Mesendoderm (in vitro differentiated cells): ENCODE results near the gene SAA1.
"Not testable (repeated sequence)": the region's sequence is repeated elsewhere in the genome, so short reads cannot be mapped to it uniquely, and the experiment has no call there.

Experiments
- DNase-seq: peaks from one replicate; pipeline ENCODE4 v3.0.0; 2013
- H2AK5ac ChIP-seq: 2 replicates; pipeline ENCODE4 v1.6.1; 2013; ENCODE audit warnings: low read length, inconsistent platforms
- H2BK120ac ChIP-seq: 2 replicates; pipeline ENCODE4 v1.6.1; 2013; ENCODE audit warnings: low read depth, mild to moderate bottlenecking, low read length, moderate library complexity, mixed read lengths
- H2BK15ac ChIP-seq: replicated peaks from 2 replicates; pipeline ENCODE4 v1.6.1; 2013; ENCODE audit warnings: low read depth, mild to moderate bottlenecking, moderate library complexity
- H2BK5ac ChIP-seq: 2 replicates; pipeline ENCODE4 v1.6.1; 2013; ENCODE audit warnings: low read length, inconsistent platforms
- H3K18ac ChIP-seq: 2 replicates; pipeline ENCODE4 v1.6.1; 2013; ENCODE audit warnings: mild to moderate bottlenecking, low read length, mixed read lengths
- H3K23ac ChIP-seq: one replicate; pipeline ENCODE4 v1.6.1; 2013; ENCODE audit warnings: low read length
- H3K27ac ChIP-seq: 2 replicates; pipeline ENCODE4 v1.5.1; 2013; ENCODE audit warnings: low read depth, mild to moderate bottlenecking, inconsistent platforms, low read length, moderate library complexity
- H3K27me3 ChIP-seq: 2 replicates; pipeline ENCODE4 v1.6.1; 2013; ENCODE audit warnings: low read length, control low read depth, mild to moderate bottlenecking, inconsistent platforms; ENCODE audit not compliant: insufficient read depth, poor library complexity
- H3K36me3 ChIP-seq: 2 replicates; pipeline ENCODE4 v1.6.1; 2013; ENCODE audit warnings: low read length, inconsistent platforms; ENCODE audit not compliant: control insufficient read depth, insufficient read depth
- H3K4ac ChIP-seq: one replicate; pipeline ENCODE4 v1.6.1; 2013; ENCODE audit warnings: low read depth, mild to moderate bottlenecking, low read length, moderate library complexity
- H3K4me1 ChIP-seq: 2 replicates; pipeline ENCODE4 v1.6.1; 2013; ENCODE audit warnings: low read depth, low read length, inconsistent platforms; ENCODE audit not compliant: control insufficient read depth
- H3K4me2 ChIP-seq: 2 replicates; pipeline ENCODE4 v1.6.1; 2013; ENCODE audit warnings: low read length
- H3K4me3 ChIP-seq: 2 replicates; pipeline ENCODE4 v1.5.1; 2013; ENCODE audit warnings: mild to moderate bottlenecking, low read length
- H3K56ac ChIP-seq: one replicate; pipeline ENCODE4 v1.6.1; 2013; ENCODE audit warnings: low read length
- H3K79me1 ChIP-seq: 2 replicates; pipeline ENCODE4 v1.6.1; 2013; ENCODE audit warnings: low read length, inconsistent platforms
- H3K79me2 ChIP-seq: 2 replicates; pipeline ENCODE4 v1.6.1; 2013; ENCODE audit warnings: mild to moderate bottlenecking, low read length; ENCODE audit not compliant: control insufficient read depth, insufficient read depth
- H3K9ac ChIP-seq: 2 replicates; pipeline ENCODE4 v1.6.1; 2013; ENCODE audit warnings: low read length, inconsistent platforms
- H4K5ac ChIP-seq: one replicate; pipeline ENCODE4 v1.6.1; 2013; ENCODE audit warnings: low read length
- H4K8ac ChIP-seq: one replicate; pipeline ENCODE4 v1.6.1; 2013; ENCODE audit warnings: low read depth, mild to moderate bottlenecking, control low read depth, low read length, moderate library complexity
- WGBS: extraction: QIAGEN DNeasy Blood & Tissue Kit; methylation state at CpG from one replicate; pipeline ENCODE4 v1.1.7; 2013; ENCODE audit warnings: low lambda C conversion rate, missing lambda C conversion rate; ENCODE audit not compliant: insufficient coverage; ENCODE audit errors: extremely low coverage; 5-methylcytosine and 5-hydroxymethylcytosine counted together

SAA1 gene

DNA sequence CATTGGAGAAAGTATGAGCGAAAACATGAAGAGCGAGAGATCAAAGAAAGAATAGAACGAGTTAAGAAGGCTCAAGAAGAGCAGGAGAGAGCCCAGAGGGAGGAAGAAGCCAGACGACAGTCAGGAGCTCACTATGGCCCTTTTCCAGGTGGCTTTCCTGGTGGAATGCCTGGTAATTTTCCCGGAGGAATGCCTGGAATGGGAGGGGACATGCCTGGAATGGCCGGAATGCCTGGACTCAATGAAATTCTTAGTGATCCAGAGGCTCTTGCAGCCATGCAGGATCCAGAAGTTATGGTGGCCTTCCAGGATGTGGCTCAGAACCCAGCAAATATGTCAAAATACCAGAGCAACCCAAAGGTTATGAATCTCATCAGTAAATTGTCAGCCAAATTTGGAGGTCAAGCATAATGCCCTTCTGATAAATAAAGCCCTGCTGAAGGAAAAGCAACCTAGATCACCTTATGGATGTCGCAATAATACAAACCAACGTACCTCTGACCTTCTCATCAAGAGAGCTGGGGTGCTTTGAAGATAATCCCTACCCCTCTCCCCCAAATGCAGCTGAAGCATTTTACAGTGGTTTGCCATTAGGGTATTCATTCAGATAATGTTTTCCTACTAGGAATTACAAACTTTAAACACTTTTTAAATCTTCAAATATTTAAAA, 3.2 kb upstream of the SAA1 start:
- H2BK120ac ChIP-seq, H3K4me1 ChIP-seq, H3K27ac ChIP-seq, H3K79me2 ChIP-seq, H3K18ac ChIP-seq, H3K23ac ChIP-seq, H3K4me3 ChIP-seq, H3K4ac ChIP-seq, H3K79me1 ChIP-seq, H4K8ac ChIP-seq, H3K56ac ChIP-seq, H2AK5ac ChIP-seq, H3K9ac ChIP-seq, H3K36me3 ChIP-seq, H2BK15ac ChIP-seq, H3K4me2 ChIP-seq, H3K27me3 ChIP-seq, H4K5ac ChIP-seq, H2BK5ac ChIP-seq: not testable (repeated sequence)
- no CpG with 5 or more reads among the region's 8 CpGs for WGBS
- DNase-seq: peak; percentile 85

DNA sequence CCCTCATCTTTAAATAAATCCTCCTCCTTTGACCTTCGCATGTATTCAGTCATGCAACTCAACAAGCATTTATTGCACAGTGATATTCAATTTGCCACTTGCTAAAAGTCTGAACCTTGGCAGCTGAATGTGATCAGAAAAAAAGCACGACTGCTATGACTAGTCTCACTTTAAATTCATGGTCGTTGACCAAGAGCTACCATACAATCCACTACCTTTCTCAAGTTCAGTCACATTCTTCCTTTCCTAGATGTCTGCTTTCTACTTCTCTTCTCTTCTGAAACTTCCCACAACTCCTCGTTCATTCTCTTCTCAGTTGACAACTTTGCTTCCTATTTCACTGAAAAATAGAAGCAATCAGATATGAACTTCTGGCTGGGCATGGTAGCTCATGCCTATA, 2.0 kb upstream of the SAA1 start:
- Histone ChIP-seq H2BK5ac (no peak overlapping the region), H2BK15ac (no peak overlapping the region), H3K27ac (no peak overlapping the region), H2BK120ac (no peak overlapping the region), H3K4me2 (no peak overlapping the region), H3K27me3 (no peaks in the 10 kb centered on the region), H3K4ac (no peak overlapping the region), H3K79me1 (no peaks in the 10 kb centered on the region), H3K4me3 (no peak overlapping the region), H3K23ac (no peak overlapping the region), H2AK5ac (no peak overlapping the region), H3K79me2 (no peaks in the 10 kb centered on the region), H3K4me1 (no peaks in the 10 kb centered on the region), H4K8ac (no peak overlapping the region), H3K9ac (no peak overlapping the region), H4K5ac (no peak overlapping the region), H3K18ac (no peak overlapping the region), H3K56ac (no peak overlapping the region), H3K36me3 (no peaks in the 10 kb centered on the region)
- WGBS: no CpG with 5 or more reads among the region's 4 CpGs
- no peak for DNase-seq

DNA sequence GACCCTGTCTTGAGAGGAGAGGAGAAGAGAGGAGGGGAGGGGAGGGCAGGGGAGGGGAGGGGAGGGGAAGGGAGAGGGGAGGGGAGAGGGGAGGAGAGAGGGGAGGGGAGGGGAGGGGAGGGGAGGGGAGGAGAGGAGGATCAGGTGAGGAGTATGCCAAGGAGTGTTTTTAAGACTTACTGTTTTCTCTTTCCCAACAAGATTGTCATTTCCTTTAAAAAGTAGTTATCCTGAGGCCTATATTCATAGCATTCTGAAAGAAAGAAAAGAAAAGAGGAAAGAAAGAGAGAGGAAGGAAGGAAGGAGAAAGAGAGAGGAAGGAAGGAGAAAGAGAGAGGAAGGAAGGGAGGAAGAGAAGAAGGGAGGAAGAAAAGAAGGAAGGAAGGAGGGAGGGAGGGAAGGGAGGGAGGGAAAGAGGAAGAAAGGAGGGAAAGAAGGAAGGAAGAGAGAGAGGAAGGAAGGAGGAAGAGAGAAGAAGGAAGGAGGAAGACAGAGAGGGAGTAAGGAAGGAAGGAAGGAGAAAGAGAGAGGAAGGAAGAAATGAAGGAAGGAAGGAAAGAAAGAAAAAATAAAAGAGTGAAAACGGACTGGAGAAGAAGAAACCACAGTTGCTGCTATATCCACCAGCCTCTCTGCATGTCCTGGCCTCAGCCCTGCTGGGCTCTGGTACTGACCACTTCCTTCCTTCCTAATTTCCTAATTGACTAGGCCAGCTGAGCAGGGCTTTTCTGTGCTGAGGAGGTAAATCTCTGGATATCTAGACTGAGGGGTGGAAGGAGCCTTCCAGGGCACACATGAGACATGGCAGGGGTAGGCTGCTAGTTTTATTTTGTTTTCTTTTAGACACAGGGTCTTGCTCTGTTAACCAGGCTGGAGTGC, 1.1 kb upstream of the SAA1 start:
- Histone ChIP-seq H3K4ac (no peak overlapping the region), H2BK120ac (no peak overlapping the region), H3K4me3 (no peak overlapping the region), H3K56ac (no peak overlapping the region), H3K27me3 (no peaks in the 10 kb centered on the region), H3K4me1 (no peaks in the 10 kb centered on the region), H3K79me2 (no peaks in the 10 kb centered on the region), H3K27ac (no peak overlapping the region), H2BK5ac (no peak overlapping the region), H2BK15ac (no peak overlapping the region), H4K8ac (no peak overlapping the region), H2AK5ac (no peak overlapping the region), H3K36me3 (no peaks in the 10 kb centered on the region), H4K5ac (no peak overlapping the region), H3K79me1 (no peaks in the 10 kb centered on the region), H3K9ac (no peak overlapping the region), H3K18ac (no peak overlapping the region), H3K23ac (no peak overlapping the region), H3K4me2 (no peak overlapping the region)
- DNase-seq: no peak
- WGBS: no CpG with 5 or more reads among the region's 1 CpG

DNA sequence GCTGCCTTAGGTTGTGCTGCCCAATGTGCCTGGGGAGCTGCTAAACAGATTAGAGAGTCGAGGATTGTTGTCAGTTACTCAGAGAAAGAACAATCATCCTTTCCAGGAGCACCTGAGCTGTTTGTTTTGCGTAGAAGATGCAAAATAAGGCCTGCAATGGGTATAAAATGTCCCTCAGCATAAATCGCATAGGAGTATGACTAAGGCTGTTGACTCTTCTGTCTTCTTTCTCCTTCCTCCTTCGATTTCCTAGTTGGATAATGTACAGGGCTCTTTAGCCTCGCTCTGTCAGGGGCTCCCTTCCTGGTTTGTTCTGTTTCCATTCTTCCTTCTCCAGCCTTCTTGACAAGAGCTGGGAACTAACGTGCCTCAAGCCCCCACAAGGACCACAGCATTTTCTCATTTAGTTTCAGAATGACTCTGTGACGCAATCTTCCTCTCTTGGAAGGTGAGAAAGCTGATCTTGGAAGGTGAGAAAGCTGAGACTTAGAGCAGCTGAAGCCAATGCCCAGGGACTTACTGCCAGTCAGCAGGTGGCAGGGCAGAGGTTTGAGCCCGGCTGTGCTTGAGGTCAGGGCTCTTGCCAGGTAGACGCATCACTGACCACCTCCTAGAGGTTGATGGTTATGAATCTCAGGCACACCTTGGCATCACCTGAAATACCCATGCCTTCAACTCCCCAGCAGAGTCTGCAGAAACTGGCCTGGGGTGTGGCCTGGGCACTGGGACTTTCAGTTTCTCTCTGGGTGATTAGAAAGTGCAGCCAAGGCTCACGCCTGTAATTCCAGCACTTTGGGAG, 1.5 kb downstream of the SAA1 start:
- not testable (repeated sequence) for H2BK120ac ChIP-seq, H4K5ac ChIP-seq

DNA sequence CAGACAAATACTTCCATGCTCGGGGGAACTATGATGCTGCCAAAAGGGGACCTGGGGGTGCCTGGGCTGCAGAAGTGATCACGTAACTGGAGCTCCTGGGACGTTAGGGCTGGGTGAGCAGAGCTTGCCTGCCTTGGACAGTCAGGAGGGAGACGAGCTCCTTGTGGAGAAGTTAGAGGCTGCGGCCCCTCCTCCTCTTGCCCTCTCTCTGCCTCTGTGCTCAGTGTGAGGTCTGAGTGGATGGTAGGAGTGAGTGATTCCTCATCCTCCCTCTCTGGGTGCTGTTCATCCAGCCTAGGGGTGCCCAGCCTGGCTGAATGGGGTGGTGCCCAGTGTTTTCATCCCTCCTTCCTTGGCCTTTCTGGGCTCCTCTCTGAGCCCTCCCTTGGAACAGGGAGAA, 3.2 kb downstream of the SAA1 start:
- not testable (repeated sequence) for H3K79me2 ChIP-seq, H2BK5ac ChIP-seq, H3K27ac ChIP-seq, H3K27me3 ChIP-seq, H3K56ac ChIP-seq, H4K5ac ChIP-seq, H3K23ac ChIP-seq, H3K9ac ChIP-seq, H3K79me1 ChIP-seq, H3K4me2 ChIP-seq, H3K18ac ChIP-seq, DNase-seq, H2BK120ac ChIP-seq, H3K4me3 ChIP-seq, H2AK5ac ChIP-seq, H2BK15ac ChIP-seq, H3K36me3 ChIP-seq, H3K4me1 ChIP-seq, H3K4ac ChIP-seq, H4K8ac ChIP-seq
- WGBS: no CpG with 5 or more reads among the region's 5 CpGs

More for the DNA sequence above, 1.5 kb downstream of the SAA1 start:
- DNase-seq, H2AK5ac ChIP-seq, H2BK5ac ChIP-seq, H3K9ac ChIP-seq, H3K23ac ChIP-seq, H3K27me3 ChIP-seq, H3K4me1 ChIP-seq, H3K79me1 ChIP-seq, H3K18ac ChIP-seq, H3K79me2 ChIP-seq, H3K56ac ChIP-seq, H2BK15ac ChIP-seq, H3K27ac ChIP-seq, H4K8ac ChIP-seq, H3K36me3 ChIP-seq, H3K4me3 ChIP-seq, H3K4ac ChIP-seq, H3K4me2 ChIP-seq: not testable (repeated sequence)
- no CpG with 5 or more reads among the region's 10 CpGs for WGBS
